H1 (cell line): ENCODE results near the gene CIC. TPM values are rescaled to one million over a fixed set of nuclear protein-coding genes. Genes with fewer than 3 reads are reported as not detected.

Source experiments
- CTCF ChIA-PET: fragments of 300-600 bp; sonication (Branson Sonifier 250); formaldehyde crosslinking; loops from one replicate; lab custom pipeline; 2021; ENCODE audit not compliant: partially characterized antibody; lab: Charles Lee
- POLR2A ChIA-PET: fragments of 300-600 bp; sonication (Branson Sonifier 250); formaldehyde crosslinking; loops from one replicate; lab custom pipeline; 2021; ENCODE audit warnings: inconsistent platforms; ENCODE audit not compliant: partially characterized antibody; lab: Charles Lee
- DNase-seq, 2 experiments: peaks; one replicate each; pipeline versions ENCODE4 v3.0.0 to v3.0.0-alpha.2; 2010 to 2022; ENCODE audit warnings: low spot score in 2 of 2, low read depth in 1 of 2, mixed read lengths in 1 of 2
- FAIRE-seq: peaks from 2 replicates; lab custom pipeline; 2011; peaks lifted over from hg19 to GRCh38; lab: Jason Lieb, UNC
- H2AFZ ChIP-seq: 2 replicates; pipeline ENCODE4 v1.8.1; 2012; ENCODE audit warnings: low read length, inconsistent platforms
- H2AK5ac ChIP-seq: 2 replicates; pipeline ENCODE4 v1.6.1; 2013; ENCODE audit warnings: low read depth, low read length
- H2BK120ac ChIP-seq: replicated peaks from 2 replicates; pipeline ENCODE3; 2013; ENCODE audit warnings: low read depth, low read length, inconsistent platforms
- H2BK12ac ChIP-seq: 2 replicates; pipeline ENCODE4 v1.6.1; 2013; ENCODE audit warnings: low read depth, low read length
- H2BK15ac ChIP-seq: 2 replicates; pipeline ENCODE4 v1.6.1; 2013; ENCODE audit warnings: low read length
- H2BK20ac ChIP-seq: 2 replicates; pipeline ENCODE4 v1.6.1; 2013; ENCODE audit warnings: low read length
- H2BK5ac ChIP-seq: 2 replicates; pipeline ENCODE4 v1.6.1; 2013; ENCODE audit warnings: low read depth, low read length
- H3K14ac ChIP-seq: 2 replicates; pipeline ENCODE4 v1.6.1; 2013; ENCODE audit warnings: inconsistent platforms; ENCODE audit not compliant: insufficient read length
- H3K18ac ChIP-seq: 2 replicates; pipeline ENCODE4 v1.6.1; 2013; ENCODE audit warnings: low read length; ENCODE audit errors: extremely low read depth
- H3K23ac ChIP-seq: 2 replicates; pipeline ENCODE4 v1.6.1; 2013; ENCODE audit warnings: inconsistent platforms; ENCODE audit not compliant: insufficient read length
- H3K23me2 ChIP-seq: 2 replicates; pipeline ENCODE4 v1.6.1; 2013; ENCODE audit warnings: low read depth, low read length
- H3K27ac ChIP-seq: 2 replicates; pipeline ENCODE4 v1.6.1; 2011; ENCODE audit warnings: low read depth, low read length, inconsistent platforms
- H3K27me3 ChIP-seq, 4 experiments: replicated peaks in 1 of 4; 1 replicate in 1 of 4; 2 replicates in 3 of 4; pipeline versions ENCODE4 v1.6.1 to v1.8.1; 2011 to 2013; ENCODE audit warnings: low read length in 3 of 4, mild to moderate bottlenecking in 3 of 4, inconsistent platforms in 2 of 4, mixed read lengths in 2 of 4, moderate library complexity in 1 of 4; ENCODE audit not compliant: control insufficient read depth in 3 of 4, insufficient read depth in 3 of 4; ENCODE audit errors: extremely low read depth in 1 of 4
- H3K36me3 ChIP-seq, 4 experiments: 2 replicates each; pipeline versions ENCODE4 v1.6.1 to v1.8.1; 2011 to 2013; ENCODE audit warnings: mild to moderate bottlenecking in 4 of 4, low read length in 3 of 4, moderate library complexity in 2 of 4, control low read depth in 1 of 4, inconsistent platforms in 1 of 4; ENCODE audit not compliant: insufficient read depth in 4 of 4, control insufficient read depth in 2 of 4
- H3K4ac ChIP-seq: replicated peaks from 2 replicates; pipeline ENCODE3; 2013; ENCODE audit warnings: low read length, low read depth, mixed read lengths, inconsistent platforms; ENCODE audit not compliant: insufficient read length
- H3K4me1 ChIP-seq, 4 experiments: replicated peaks in 1 of 4; 1 replicate in 1 of 4; 2 replicates in 3 of 4; pipeline versions ENCODE4 v1.6.1 to v1.8.1; 2011 to 2013; ENCODE audit warnings: low read length in 3 of 4, inconsistent platforms in 2 of 4, mixed read lengths in 1 of 4; ENCODE audit not compliant: insufficient read depth in 4 of 4, control insufficient read depth in 3 of 4
- H3K4me2 ChIP-seq, 2 experiments: 2 replicates each; pipeline versions ENCODE4 v1.6.1 to v1.8.1; 2011 to 2013; ENCODE audit warnings: low read depth in 2 of 2, low read length in 2 of 2, control low read depth in 1 of 2, inconsistent platforms in 1 of 2, mild to moderate bottlenecking in 1 of 2; ENCODE audit not compliant: insufficient read depth in 1 of 2
- H3K4me3 ChIP-seq, 4 experiments: fragments of 200-600, 300-600 bp in 1 of 4; sonication (generic), shearing (Covaris generic), sonication (Bioruptor Twin) in 1 of 4; 2 replicates each; pipeline versions ENCODE4 v1.5.1 to v1.8.1; 2011 to 2016; ENCODE audit warnings: low read length in 4 of 4, low read depth in 3 of 4, control low read depth in 2 of 4, inconsistent platforms in 2 of 4, mild to moderate bottlenecking in 2 of 4, mixed read lengths in 1 of 4, moderate library complexity in 1 of 4; ENCODE audit not compliant: insufficient read depth in 2 of 4; ENCODE audit errors: extremely low read depth in 1 of 4
- H3K56ac ChIP-seq: replicated peaks from 2 replicates; pipeline ENCODE3; 2013; ENCODE audit warnings: low read depth, mild to moderate bottlenecking, mixed read lengths, low read length, inconsistent platforms; ENCODE audit not compliant: insufficient read length
- H3K79me1 ChIP-seq: 2 replicates; pipeline ENCODE4 v1.6.1; 2013; ENCODE audit warnings: low read depth, low read length, control low read depth
- H3K79me2 ChIP-seq, 2 experiments: 2 replicates each; pipeline versions ENCODE4 v1.6.1 to v1.8.1; 2012 to 2013; ENCODE audit warnings: low read length in 2 of 2, mild to moderate bottlenecking in 2 of 2, inconsistent platforms in 1 of 2; ENCODE audit not compliant: insufficient read depth in 2 of 2, control insufficient read depth in 1 of 2
- H3K9ac ChIP-seq, 4 experiments: replicated peaks in 1 of 4; 1 replicate in 1 of 4; 2 replicates in 3 of 4; pipeline versions ENCODE4 v1.6.1 to v1.8.1; 2011 to 2013; ENCODE audit warnings: low read depth in 3 of 4, low read length in 3 of 4, control low read depth in 2 of 4, mild to moderate bottlenecking in 2 of 4, moderate library complexity in 2 of 4, inconsistent platforms in 1 of 4; ENCODE audit errors: extremely low read depth in 1 of 4
- H3K9me3 ChIP-seq, 2 experiments: 2 replicates each; pipeline versions ENCODE4 v1.6.1 to v1.8.1; 2012 to 2013; ENCODE audit warnings: mild to moderate bottlenecking in 2 of 2, moderate library complexity in 2 of 2, control low read depth in 1 of 2, inconsistent platforms in 1 of 2, low read depth in 1 of 2, low read length in 1 of 2, mixed read lengths in 1 of 2; ENCODE audit not compliant: insufficient read depth in 2 of 2
- H4K20me1 ChIP-seq, 2 experiments: replicated peaks in 1 of 2; 2 replicates each; pipeline versions ENCODE3 to v1.8.1; 2011 to 2013; ENCODE audit warnings: inconsistent platforms in 2 of 2, low read length in 2 of 2, mild to moderate bottlenecking in 1 of 2; ENCODE audit not compliant: insufficient read depth in 2 of 2, control insufficient read depth in 1 of 2
- H4K5ac ChIP-seq: 2 replicates; pipeline ENCODE4 v1.6.1; 2013; ENCODE audit warnings: low read length, low read depth, mixed read lengths, inconsistent platforms; ENCODE audit not compliant: insufficient read length
- H4K8ac ChIP-seq: 2 replicates; pipeline ENCODE4 v1.8.0; 2013; ENCODE audit warnings: mild to moderate bottlenecking, moderate library complexity, low read length, inconsistent platforms; ENCODE audit not compliant: insufficient read depth; ENCODE audit errors: extremely low read depth
- H4K91ac ChIP-seq: replicated peaks from 2 replicates; pipeline ENCODE3; 2013; ENCODE audit warnings: low read length, mixed read lengths, inconsistent platforms; ENCODE audit not compliant: insufficient read length
- KDM5A ChIP-seq: fragments of 200-600 bp; IDR thresholded peaks from 2 replicates; pipeline ENCODE4 v1.7.1; 2012; ENCODE audit warnings: mild to moderate bottlenecking, low read length, inconsistent platforms, mixed read lengths
- POU5F1 ChIP-seq: IDR thresholded peaks from 2 replicates; pipeline ENCODE4 v1.6.1; 2011; ENCODE audit warnings: low read depth, mild to moderate bottlenecking, low read length, moderate library complexity
- WGBS, 2 experiments: shearing (Covaris generic) in 1 of 2; methylation state at CpG; one replicate each; pipeline versions ENCODE4 v1.1.6 to v1.1.7; 2013 to 2015; ENCODE audit warnings: low lambda C conversion rate in 2 of 2, mixed read lengths in 2 of 2, inconsistent platforms in 1 of 2, low coverage in 1 of 2, missing lambda C conversion rate in 1 of 2; ENCODE audit not compliant: insufficient replicate concordance in 2 of 2, insufficient coverage in 1 of 2, insufficient read length in 1 of 2; ENCODE audit errors: extremely low coverage in 1 of 2, missing lambda C conversion rate in 1 of 2; 5-methylcytosine and 5-hydroxymethylcytosine counted together
- polyA plus RNA-seq, 7 experiments: library from polyadenylated mRNA; depleted of rRNA in 3 of 7; stranded (reverse) in 5 of 7; unstranded in 2 of 7; fragments of >200 nt in 5 of 7; fragments of 200-250 nt in 2 of 7; gene quantifications; 1 replicate in 5 of 7; 2 replicates in 1 of 7; 4 replicates in 1 of 7; pipeline versions ENCODE4 v1.2.1 to v1.2.3, GENCODE V29; 2011 to 2013; ENCODE audit warnings: missing spikeins in 2 of 7, mixed read lengths in 2 of 7
- total RNA-seq: library from RNA; stranded (reverse); fragmentation: NEBNext Ultra II Directional; extraction: Animal tissue kit (Norgen Biotek cat#: 25700); gene quantifications from 2 replicates; pipeline ENCODE4 v1.2.1, GENCODE V29; 2021
- TF ChIP-seq, protein P1 (sequence below): IDR thresholded peaks from 2 replicates; pipeline ENCODE4 v1.6.1; 2011; ENCODE audit warnings: low read length, improper control_type of control experiment

The CIC gene
- total and polyA plus RNA-seq, 2 of the 8 experiments (the other 6 are each of a cell fraction or from before 2014, with no cell fraction given): 13.2 to 43.6 TPM

DNA sequence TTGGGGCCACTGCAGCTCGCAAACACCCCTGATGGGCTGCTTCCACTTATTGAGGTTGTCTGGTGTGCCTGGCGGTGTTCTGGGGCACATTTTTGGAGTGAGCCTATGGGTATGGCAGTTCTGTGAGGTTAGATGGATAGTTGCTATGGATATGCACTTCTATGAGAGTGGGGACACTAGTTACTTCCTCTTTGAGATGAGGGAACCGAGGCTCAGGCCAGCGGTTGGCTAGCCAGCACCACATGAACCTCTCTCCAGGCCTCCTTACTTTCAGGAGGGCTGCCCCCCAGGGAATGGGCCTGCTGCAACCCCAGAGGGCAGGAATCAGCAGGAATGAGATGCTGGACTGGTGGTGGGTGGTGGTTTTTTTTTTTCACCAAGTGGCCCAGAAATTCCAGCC lies 19.3 kb downstream of the CIC start:
- H3K18ac ChIP-seq: no peak overlapping the region
- no peak overlapping the region for H4K8ac ChIP-seq
- no peak overlapping the region for H2AK5ac ChIP-seq
- FAIRE-seq (no peak), DNase-seq (no peak)
- H3K79me1 ChIP-seq: peaks cover 22% of the 10 kb centered on the region
- H3K4me2 ChIP-seq: no peak overlapping the region
- H3K79me2 ChIP-seq: peaks cover 0 to 19% of the 10 kb centered on the region in 2 experiments; a peak in 2 of 4 replicates
- no peak overlapping the region for H3K9ac ChIP-seq
- H2BK20ac ChIP-seq: no peak overlapping the region
- H3K14ac ChIP-seq: no peak overlapping the region
- no peak overlapping the region for H2BK12ac ChIP-seq
- H4K5ac ChIP-seq: no peak overlapping the region
- H3K23ac ChIP-seq: no peak overlapping the region
- H3K4me3 ChIP-seq: no peak overlapping the region
- no peak overlapping the region for H4K91ac ChIP-seq
- no peak overlapping the region for H3K56ac ChIP-seq
- H2BK5ac ChIP-seq: no peak overlapping the region
- peaks cover 11% of the 10 kb centered on the region for H3K23me2 ChIP-seq
- WGBS, 2 experiments: 97% methylated on average over 4 of the region's 4 CpGs; no CpG with 5 or more reads in 1 of the 2 experiments
- no peak overlapping the region for H2AFZ ChIP-seq
- TF ChIP-seq POU5F1 (no peak), KDM5A (no peak)
- TF ChIP-seq, protein P1, sequence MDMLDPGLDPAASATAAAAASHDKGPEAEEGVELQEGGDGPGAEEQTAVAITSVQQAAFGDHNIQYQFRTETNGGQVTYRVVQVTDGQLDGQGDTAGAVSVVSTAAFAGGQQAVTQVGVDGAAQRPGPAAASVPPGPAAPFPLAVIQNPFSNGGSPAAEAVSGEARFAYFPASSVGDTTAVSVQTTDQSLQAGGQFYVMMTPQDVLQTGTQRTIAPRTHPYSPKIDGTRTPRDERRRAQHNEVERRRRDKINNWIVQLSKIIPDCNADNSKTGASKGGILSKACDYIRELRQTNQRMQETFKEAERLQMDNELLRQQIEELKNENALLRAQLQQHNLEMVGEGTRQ: no peak
- no peak overlapping the region for H2BK120ac ChIP-seq
- CTCF ChIA-PET: interaction anchor here (0.6 to 10.6 kb wide), 8 partner anchors 8 to 1758 kb away, joined by 3 to 155 read pairs (median 5); partner anchors contain the start of genes GSK3A, PAFAH1B3 and PRR19
- peaks cover 13 to 52% (median 43%) of the 10 kb centered on the region in 4 experiments; a peak in 7 of 8 replicates for H3K36me3 ChIP-seq
- POLR2A ChIA-PET: interaction anchor here (0.6 to 4.3 kb wide), 4 partner anchors 7 to 1490 kb away, joined by 3 to 20 read pairs (median 14); no protein-coding TSS in a partner anchor
- no peak overlapping the region for H3K4ac ChIP-seq
- no peaks in the 10 kb centered on the region for H3K9me3 ChIP-seq
- H3K27me3 ChIP-seq: no peaks in the 10 kb centered on the region
- H2BK15ac ChIP-seq: no peak overlapping the region
- H4K20me1 ChIP-seq: peaks cover 3 to 24% of the 10 kb centered on the region in 2 experiments
- no peak overlapping the region for H3K27ac ChIP-seq
- H3K4me1 ChIP-seq: peaks cover 0 to 14% (median 10%) of the 10 kb centered on the region in 4 experiments; a peak in 6 of 7 replicates
